Heart right ventricle (tissue), 16 donors: ENCODE results near the gene PLAAT3. TPM values are rescaled to one million over a fixed set of nuclear protein-coding genes. Genes with fewer than 3 reads are reported as not detected.

ENCODE experiments used
- ATAC-seq, 8 donors: fragments of 200-7000 bp; cut with Tn5 transposase; one replicate each; pipeline ENCODE4 v1.9.1; 2020; ENCODE audit warnings: mild to moderate bottlenecking in 8 of 8, moderate library complexity in 8 of 8, moderate number of reproducible peaks in 1 of 8
- DNase-seq, 2 donors: peaks; one replicate each; pipeline ENCODE4 v3.0.0-alpha.2; 2020
- H3K27ac ChIP-seq, 10 donors: fragments of 200-600 bp; sonication (generic) in 2 of 10; one replicate each; pipeline versions ENCODE4 v1.5.0 to v1.8.0; 2020 to 2022; ENCODE audit warnings: mild to moderate bottlenecking in 3 of 10
- H3K27me3 ChIP-seq, 7 donors: fragments of 200-600 bp; one replicate each; pipeline ENCODE4 v1.8.0; 2021 to 2022; ENCODE audit warnings: mild to moderate bottlenecking in 2 of 7
- H3K36me3 ChIP-seq, 9 donors: fragments of 200-600 bp; sonication (generic) in 1 of 9; one replicate each; pipeline versions ENCODE4 v1.5.0 to v1.8.0; 2020 to 2022; ENCODE audit warnings: mild to moderate bottlenecking in 2 of 9
- H3K4me1 ChIP-seq, 9 donors: fragments of 200-600 bp; sonication (generic) in 1 of 9; one replicate each; pipeline versions ENCODE4 v1.5.0 to v1.8.0; 2020 to 2022; ENCODE audit warnings: mild to moderate bottlenecking in 4 of 9
- H3K4me3 ChIP-seq, 10 donors: fragments of 200-600 bp; sonication (generic) in 2 of 10; one replicate each; pipeline versions ENCODE4 v1.5.0 to v1.8.0; 2020 to 2022; ENCODE audit warnings: mild to moderate bottlenecking in 7 of 10, moderate library complexity in 2 of 10
- H3K9me3 ChIP-seq, 11 donors: fragments of 200-600 bp in 10 of 11; sonication (generic) in 2 of 11; one replicate each; pipeline versions ENCODE4 v1.5.0 to v1.8.0; 2013 to 2022; ENCODE audit warnings: mild to moderate bottlenecking in 2 of 11, control low read depth in 1 of 11, moderate library complexity in 1 of 11
- WGBS, 2 donors: extraction: QIAGEN DNeasy Blood & Tissue Kit; methylation state at CpG; one replicate each; pipeline ENCODE4 v1.1.7; 2013; ENCODE audit warnings: inconsistent platforms in 1 of 2; 5-methylcytosine and 5-hydroxymethylcytosine counted together
- intact Hi-C, 10 donors: fragments of 100-400 bp; cut with DNase I; formaldehyde crosslinking; loops; one replicate each; pipeline versions ENCODE4 v1.11.1 to v1.14.2; 2022
- polyA plus RNA-seq, 2 donors: library from polyadenylated mRNA; stranded (reverse); fragments of 200-250 nt; gene quantifications; one replicate each; pipeline ENCODE4 v1.2.3, GENCODE V29; 2013
- total RNA-seq, 10 donors: library from RNA; stranded (reverse); fragmentation: NEBNext Ultra II Directional in 3 of 10; extraction: Animal tissue kit (Norgen Biotek cat#: 25700) in 3 of 10; gene quantifications; one replicate each; pipeline versions ENCODE4 v1.2.1 to v1.2.4, GENCODE V29; 2021 to 2023
- TF ChIP-seq, protein P1 (sequence below), 9 donors: fragments of 200-600 bp; sonication (generic) in 2 of 9; IDR thresholded peaks; one replicate each; pipeline versions ENCODE4 v1.5.0 to v1.8.0; 2021 to 2022; ENCODE audit warnings: antibody characterized with exemption in 9 of 9, mild to moderate bottlenecking in 5 of 9, moderate library complexity in 1 of 9
- donor health status: Arrhythmogenic right ventricular cardiomyopathy.
- donor health status: ischemic (EF 13 %, LVEDD 7.1; RV severe dilation, severe dysfunction).
- donor health status: healthy with polysubstance abuse.
- donor health status: DM: no; HTN: yes; CAD: no.
- donor health status: DM: no; HTN: no; CAD: no.
- donor health status: ischemic (EF 25% LVEDD 6.9; RV normal size, moderate dysfunction).
- donor health status: ischemic (EF 25% LVEDD 5.7; RV mildly dilated, moderate dysfunction).
- donor health status: healthy.
- donor health status: DM: yes; HTN: yes; CAD: no.
- donor health status: Ischemic cardiomyopathy.
- donor health status: ischemic (EF 35%, LVEDD 5.7; RV mildly dilated, moderate dysfunction).
- donor health status: nonischemic (EF 11% LVEDD 7.7; RV severe dilation, severe dysfunction).
- donor health status: DM: yes; HTN: yes; CAD: no.
- donor health status: PGD.
- donor health status: ischemic (EF 29% LVEDD 5.4; RV normal size, mild dysfunction).
- donor health status: nonischemic (EF 23%, LVEDD 6.1; RV moderate dilation, normal function).

The PLAAT3 gene
- total and polyA plus RNA-seq, 12 donors: 82.8 to 211 (median 137) TPM

DNA sequence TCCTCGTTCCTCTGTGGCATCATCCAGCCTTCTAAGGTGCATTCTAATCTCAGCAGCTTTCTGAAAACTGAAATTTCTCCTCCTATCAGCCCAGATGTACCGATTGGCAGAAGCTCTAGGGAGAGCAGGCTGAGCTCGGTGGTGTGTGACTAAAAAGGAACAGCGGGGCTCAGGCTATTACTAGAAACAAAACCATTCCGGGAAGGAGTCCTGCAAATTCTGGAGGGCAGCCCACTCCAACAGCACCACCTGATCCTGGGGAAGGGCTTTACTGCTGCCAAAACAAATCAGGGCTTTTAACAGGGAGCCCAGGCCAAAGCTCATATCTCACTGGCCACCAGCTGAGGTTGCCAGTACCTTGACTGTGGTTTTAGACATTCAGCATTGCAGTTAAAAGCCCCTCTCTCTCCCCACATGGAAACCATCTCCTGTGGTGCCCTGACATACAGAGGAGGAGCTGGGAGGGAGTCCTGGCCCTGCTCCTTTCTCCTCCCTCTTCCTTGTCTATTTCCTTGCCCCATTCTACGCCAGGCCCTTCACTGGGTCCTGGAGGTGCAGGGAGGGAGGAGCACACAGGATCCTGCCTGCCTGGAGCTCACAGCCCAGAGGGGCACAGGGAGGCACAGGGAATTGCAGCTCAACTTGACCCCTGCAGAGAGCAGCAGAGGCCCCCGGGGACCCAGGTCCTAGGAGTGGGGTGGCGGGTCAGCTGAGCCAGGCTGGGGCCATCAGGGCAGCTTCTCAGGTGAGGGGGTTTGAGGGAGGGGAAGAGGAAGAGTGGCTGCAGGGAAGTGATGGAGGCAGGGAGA is 76.7 kb downstream of the PLAAT3 start:
- WGBS, 2 donors: 20 to 21% methylated on average over 8 of the region's 8 CpGs
- Histone ChIP-seq H3K4me3 (peak overlapping the region; percentile 26 to 61 (median 54)), H3K9me3 (no peaks in the 10 kb centered on the region), H3K36me3 (peaks cover 0 to 33% (median 0%) of the 10 kb centered on the region in 9 donors), H3K4me1 (peaks cover 8 to 72% (median 27%) of the 10 kb centered on the region in 9 donors), H3K27me3 (no peaks in the 10 kb centered on the region), H3K27ac (peak overlapping the region; percentile 66 to 95 (median 85))
- TF ChIP-seq, protein P1, sequence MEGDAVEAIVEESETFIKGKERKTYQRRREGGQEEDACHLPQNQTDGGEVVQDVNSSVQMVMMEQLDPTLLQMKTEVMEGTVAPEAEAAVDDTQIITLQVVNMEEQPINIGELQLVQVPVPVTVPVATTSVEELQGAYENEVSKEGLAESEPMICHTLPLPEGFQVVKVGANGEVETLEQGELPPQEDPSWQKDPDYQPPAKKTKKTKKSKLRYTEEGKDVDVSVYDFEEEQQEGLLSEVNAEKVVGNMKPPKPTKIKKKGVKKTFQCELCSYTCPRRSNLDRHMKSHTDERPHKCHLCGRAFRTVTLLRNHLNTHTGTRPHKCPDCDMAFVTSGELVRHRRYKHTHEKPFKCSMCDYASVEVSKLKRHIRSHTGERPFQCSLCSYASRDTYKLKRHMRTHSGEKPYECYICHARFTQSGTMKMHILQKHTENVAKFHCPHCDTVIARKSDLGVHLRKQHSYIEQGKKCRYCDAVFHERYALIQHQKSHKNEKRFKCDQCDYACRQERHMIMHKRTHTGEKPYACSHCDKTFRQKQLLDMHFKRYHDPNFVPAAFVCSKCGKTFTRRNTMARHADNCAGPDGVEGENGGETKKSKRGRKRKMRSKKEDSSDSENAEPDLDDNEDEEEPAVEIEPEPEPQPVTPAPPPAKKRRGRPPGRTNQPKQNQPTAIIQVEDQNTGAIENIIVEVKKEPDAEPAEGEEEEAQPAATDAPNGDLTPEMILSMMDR (IDR thresholded peaks at IDR 0.05): no peak
- peak; percentile 84 to 96 (median 92) for ATAC-seq
- intact Hi-C loops: loop anchor here in 2 of 10 donors (1.0 to 10.0 kb wide), 3 partner anchors 40 to 77 kb away; partner anchors contain the start of gene PLAAT3 (in 2 of the 2)
- peak; percentile 51 to 84 for DNase-seq

DNA sequence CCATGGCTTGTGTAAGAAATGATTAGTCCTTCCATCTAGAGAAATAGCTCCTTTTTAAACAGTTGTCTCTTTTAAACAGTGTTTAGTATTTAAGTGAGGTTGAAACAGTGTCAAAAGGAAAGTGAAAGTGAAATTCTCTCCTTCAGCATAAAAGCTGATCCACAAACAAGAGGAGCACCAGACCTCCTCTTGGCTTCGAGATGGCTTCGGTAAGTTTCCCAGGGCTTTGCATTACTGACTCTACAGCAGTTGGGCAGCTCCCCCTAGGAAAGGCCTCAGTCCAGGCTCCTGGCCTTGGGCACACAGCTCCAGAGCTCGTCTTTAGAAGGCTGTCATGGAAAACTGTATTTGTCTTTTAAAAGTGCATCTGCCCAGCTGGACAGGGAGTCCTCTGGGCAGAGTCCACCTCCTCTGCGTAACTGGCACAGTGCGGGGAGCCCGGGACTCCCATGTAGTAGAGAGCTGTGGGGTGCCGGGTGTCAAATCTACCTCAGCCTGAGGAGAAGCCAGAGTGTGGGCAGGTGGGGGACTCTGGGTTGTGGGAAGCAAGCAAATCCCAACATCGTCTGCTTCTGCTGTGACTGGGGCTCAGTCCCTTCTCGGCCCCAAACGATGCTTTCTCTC is 77.5 kb downstream of the PLAAT3 start, which contains the start of gene PLAAT4:
TSS of gene PLAAT4 (plus strand) at position 140 of the 624 bp plus-strand sequence. CDS start at position 201, 61 bp downstream.
- ATAC-seq: peak; percentile 54 to 75 (median 64)
- intact Hi-C loops: loop anchor here in 2 of 10 donors (1.0 to 10.0 kb wide), 3 partner anchors 41 to 78 kb away; partner anchors contain the start of gene PLAAT3 (in 2 of the 2)

GRCh38 chr11:63535734-63536133 is 78.5 kb downstream of the PLAAT3 start:
- peaks cover 8 to 76% (median 27%) of the 10 kb centered on the region in 9 donors for H3K4me1 ChIP-seq

More for the DNA sequence above, 77.5 kb downstream of the PLAAT3 start, which contains the start of gene PLAAT4:
- 19 to 31% methylated on average over 10 of the region's 10 CpGs for WGBS, 2 donors
- Histone ChIP-seq H3K4me3 (peak within 1 kb of the TSS; percentile 26 to 61 (median 54)), H3K9me3 (no peaks in the 10 kb centered on the region), H3K27ac (peak within 1 kb of the TSS; percentile 66 to 95 (median 85)), H3K4me1 (peaks cover 8 to 79% (median 27%) of the 10 kb centered on the region in 9 donors), H3K27me3 (no peaks in the 10 kb centered on the region), H3K36me3 (peaks cover 0 to 25% (median 0%) of the 10 kb centered on the region in 9 donors)
- peak; percentile 21 to 31 for DNase-seq
- TF ChIP-seq, protein P1 (IDR thresholded peaks at IDR 0.05): peak in 2 of 9 donors; percentile 5 to 9

More at GRCh38 chr11:63535734-63536133, 78.5 kb downstream of the PLAAT3 start:
- peak overlapping the region in 4 of 10 donors; percentile 86 to 94 (median 88) for H3K27ac ChIP-seq
- H3K36me3 ChIP-seq: peaks cover 0 to 16% (median 0%) of the 10 kb centered on the region in 9 donors
- TF ChIP-seq, protein P1 (IDR thresholded peaks at IDR 0.05): no peak
- WGBS, 2 donors: 76 to 100% methylated on average over 1 of the region's 1 CpG
- H3K9me3 ChIP-seq: no peaks in the 10 kb centered on the region
- intact Hi-C loops: loop anchor here in 1 of 10 donors (5.0 to 10.0 kb wide), 2 partner anchors 42 to 79 kb away; partner anchors contain the start of gene PLAAT3
- no peak for DNase-seq
- H3K4me3 ChIP-seq: no peak overlapping the region
- ATAC-seq: no peak
- H3K27me3 ChIP-seq: no peaks in the 10 kb centered on the region
